GM13977 (cell line): ENCODE measurements around the gene EID3.
"Not testable (repeated sequence)": the region's sequence is repeated elsewhere in the genome, so short reads cannot be mapped to it uniquely, and the experiment has no call there.

ENCODE experiments used
- DNase-seq: peaks from one replicate; pipeline ENCODE4 v3.0.0; 2012; ENCODE audit warnings: low spot score
- in situ Hi-C: fragments of 300-500 bp; cut with MboI; formaldehyde crosslinking; loops from one replicate; pipeline ENCODE4 v1.12.0; 2022; ENCODE audit warnings: low sequenced_read_pairs, low pct_unique_long_range_greater_than_20kb, mixed read lengths, inconsistent platforms; ENCODE audit not compliant: unreplicated experiment
- TF ChIP-seq, protein P1 (sequence below): IDR thresholded peaks from 2 replicates; pipeline ENCODE4 v1.5.1; 2012; ENCODE audit warnings: mild to moderate bottlenecking, control low read depth; ENCODE audit not compliant: insufficient read depth; ENCODE audit errors: extremely low read depth, missing control alignments

EID3 gene

DNA sequence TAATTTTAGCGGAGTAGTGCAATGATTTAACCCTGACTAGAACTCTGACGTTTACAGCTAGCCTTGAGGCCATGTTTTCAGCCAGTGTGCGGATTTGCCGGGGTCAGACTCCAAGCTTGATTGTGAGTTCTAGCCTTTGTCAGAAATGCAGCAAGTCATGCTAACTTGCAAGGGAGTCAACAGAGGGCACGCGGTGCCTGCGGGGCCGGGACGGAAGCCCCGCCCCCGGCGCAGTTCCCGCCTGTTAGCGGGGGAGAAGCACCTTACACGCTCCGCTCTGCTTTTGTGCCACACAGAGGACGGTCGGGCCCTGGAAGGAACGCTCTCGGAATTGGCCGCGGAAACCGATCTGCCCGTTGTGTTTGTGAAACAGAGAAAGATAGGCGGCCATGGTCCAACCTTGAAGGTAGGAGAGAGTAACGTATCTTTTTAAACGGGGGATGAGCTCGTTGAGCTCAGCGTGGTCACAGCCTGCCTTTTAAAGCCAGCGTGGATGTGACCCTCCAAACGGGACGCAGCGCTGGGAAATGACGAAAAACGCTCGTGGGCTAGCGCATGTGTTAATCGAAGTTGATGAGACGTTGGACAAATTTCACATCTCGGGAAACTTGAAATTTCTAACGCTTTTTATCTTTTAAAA is 14.8 kb upstream of the EID3 start:
- TF ChIP-seq, protein P1, sequence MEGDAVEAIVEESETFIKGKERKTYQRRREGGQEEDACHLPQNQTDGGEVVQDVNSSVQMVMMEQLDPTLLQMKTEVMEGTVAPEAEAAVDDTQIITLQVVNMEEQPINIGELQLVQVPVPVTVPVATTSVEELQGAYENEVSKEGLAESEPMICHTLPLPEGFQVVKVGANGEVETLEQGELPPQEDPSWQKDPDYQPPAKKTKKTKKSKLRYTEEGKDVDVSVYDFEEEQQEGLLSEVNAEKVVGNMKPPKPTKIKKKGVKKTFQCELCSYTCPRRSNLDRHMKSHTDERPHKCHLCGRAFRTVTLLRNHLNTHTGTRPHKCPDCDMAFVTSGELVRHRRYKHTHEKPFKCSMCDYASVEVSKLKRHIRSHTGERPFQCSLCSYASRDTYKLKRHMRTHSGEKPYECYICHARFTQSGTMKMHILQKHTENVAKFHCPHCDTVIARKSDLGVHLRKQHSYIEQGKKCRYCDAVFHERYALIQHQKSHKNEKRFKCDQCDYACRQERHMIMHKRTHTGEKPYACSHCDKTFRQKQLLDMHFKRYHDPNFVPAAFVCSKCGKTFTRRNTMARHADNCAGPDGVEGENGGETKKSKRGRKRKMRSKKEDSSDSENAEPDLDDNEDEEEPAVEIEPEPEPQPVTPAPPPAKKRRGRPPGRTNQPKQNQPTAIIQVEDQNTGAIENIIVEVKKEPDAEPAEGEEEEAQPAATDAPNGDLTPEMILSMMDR, result peak; percentile 31
- in situ Hi-C loops, result no loop called here
- peak; percentile 87 for DNase-seq

DNA sequence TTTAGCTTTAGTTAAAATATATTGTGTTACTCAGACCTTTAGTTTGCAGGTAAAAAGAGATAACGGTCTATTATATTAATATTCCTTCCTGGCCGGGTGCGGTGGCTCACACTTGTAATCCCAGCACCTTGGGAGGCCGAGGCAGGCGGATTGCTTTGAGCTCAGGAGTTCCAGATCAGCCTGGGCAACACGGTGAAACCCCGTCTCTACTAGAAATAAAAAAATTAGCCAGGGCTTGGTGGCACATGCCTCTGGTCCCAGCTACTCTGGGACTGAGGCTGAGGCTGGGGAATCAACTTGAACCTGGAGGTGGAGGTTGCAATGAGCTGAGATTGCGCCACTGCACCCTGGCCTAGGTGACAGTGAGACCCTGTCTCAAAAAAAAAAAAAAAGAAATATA is 13.2 kb upstream of the EID3 start:
- in situ Hi-C loops, result no loop called here
- DNase-seq, result no peak
- TF ChIP-seq, protein P1, result no peak

DNA sequence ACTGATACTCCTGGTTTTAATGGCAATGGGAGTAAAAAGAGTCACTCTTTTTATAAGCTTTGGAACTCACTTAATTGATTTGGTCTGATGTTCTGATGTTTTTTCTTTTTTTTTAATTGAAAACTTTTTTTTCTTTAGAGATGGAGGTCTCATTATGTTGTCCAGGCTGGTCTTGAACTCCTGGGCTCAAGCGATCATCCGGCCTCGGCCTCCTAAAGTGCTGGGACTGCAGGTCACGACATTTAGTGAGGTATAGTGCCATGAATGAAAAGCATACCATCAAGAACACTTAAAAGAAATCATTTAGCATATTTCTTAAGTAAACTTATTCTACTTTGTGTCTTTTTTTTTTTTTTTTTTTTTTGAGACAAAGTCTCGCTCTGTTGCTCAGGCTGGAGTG is 12.7 kb upstream of the EID3 start:
- TF ChIP-seq, protein P1, result no peak
- in situ Hi-C loops, result no loop called here
- no peak for DNase-seq

DNA sequence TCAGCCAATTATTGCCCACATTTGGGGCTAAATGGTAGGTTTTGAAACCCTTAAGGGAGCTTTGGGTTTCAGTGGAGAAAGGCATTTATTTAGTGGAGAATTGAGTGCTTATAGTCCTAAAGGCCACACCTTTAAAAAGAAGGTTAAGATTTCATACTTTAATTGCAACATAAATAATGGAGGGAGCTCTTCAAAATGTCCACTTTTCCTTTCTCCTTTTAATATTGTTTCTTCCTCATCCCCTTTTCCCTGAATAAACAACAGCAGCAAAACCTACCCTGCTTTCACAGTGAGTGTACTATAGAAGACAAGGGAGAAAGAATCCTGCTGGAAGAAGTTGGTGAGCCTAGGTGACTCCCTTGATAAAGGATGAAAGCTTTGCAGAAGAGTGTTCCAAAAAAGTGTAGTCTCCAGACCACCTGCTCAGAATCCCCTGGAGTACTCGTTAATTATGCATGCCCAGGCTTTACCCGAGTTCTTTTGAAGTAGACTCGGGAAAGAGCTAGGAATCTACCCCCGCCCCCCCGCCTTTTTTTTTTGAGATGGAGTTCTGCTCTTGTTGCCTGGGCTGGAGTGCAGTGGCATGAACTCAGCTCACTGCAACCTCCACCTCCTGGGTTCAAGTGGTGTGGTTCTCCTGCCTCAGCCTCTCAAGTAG is 11.5 kb upstream of the EID3 start:
- DNase-seq, result no peak
- TF ChIP-seq, protein P1, result no peak
- in situ Hi-C loops, result no loop called here

DNA sequence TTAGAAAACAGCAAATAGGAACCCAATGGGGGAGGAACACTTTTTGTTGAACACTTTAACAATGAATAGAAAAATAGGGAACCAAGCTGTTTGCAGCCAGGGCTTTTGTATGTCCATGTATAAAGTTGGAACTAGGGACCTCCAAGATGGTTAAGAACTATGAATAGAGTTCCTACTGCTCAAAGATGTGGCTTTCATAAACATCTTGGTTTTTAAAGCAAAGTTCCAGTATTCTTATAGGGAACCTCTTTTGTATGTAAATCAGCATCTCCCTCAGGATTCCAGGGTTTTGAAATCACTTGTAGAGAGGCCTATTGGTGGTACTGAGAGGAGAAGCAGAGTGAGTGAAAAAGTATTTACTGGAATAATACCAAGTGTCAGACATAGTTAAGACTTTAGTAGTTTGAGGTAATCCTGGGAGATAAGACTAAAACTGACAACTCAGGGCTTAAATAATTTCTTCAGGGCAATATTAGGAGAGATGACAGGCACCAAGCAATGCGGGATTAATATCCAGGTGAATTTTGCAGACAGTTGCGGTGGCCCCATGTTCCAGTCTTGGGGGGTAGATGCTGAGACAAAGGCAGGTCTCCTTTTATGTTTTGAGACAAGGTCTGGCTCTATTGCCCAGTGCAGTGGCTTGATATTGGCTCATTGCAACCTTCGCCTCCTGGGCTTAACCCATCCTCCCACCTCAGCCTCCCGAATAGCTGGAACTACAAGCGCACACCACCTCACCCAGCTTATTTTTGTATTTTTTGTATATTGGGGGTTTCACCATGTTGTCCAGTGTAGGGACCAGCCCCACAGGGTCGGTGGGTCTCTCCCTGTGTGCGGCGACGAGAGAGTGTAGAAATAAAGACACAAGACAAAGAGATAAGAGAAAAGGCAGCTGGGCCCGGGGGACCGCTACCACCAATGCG is 10.4 kb upstream of the EID3 start:
- TF ChIP-seq, protein P1, result no peak
- in situ Hi-C loops, result no loop called here
- no peak for DNase-seq

DNA sequence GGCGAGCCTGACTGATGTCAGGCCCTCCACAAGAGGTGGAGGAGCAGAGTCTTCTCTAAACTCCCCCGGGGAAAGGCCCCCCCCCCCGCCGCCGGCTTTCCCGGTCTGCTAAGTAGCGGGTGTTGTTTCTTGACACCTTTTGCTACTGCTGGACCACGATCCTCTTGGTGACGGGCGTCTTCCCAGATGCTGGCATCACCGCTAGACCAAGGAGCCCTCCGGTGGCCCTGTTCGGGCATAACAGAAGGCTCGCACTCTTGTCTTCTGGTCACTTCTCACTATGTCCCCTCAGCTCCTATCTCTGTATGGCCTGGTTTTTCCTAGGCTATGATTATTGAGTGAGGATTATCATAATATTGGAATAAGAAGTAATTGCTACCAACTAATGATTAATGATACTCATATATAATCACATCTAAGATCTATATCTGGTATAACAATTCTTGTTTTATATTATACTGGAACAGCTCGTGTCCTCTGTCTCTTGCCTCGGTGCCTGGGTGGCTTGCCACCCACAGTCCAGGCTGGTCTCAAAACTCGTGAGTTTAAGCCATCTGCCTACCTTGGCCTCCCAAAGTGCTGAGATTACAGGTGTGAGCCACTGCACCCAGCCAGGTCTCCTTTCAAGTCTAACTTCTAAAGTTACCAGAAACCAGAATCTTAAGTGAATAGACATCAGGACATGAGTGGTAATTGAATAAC is 9.2 kb upstream of the EID3 start:
- DNase-seq, in situ Hi-C loops: not testable (repeated sequence)
- TF ChIP-seq, protein P1, result peak; percentile 26
